Aortic smooth muscle cell (primary cell): Measurements from ENCODE around the gene DMTF1. TPM values are rescaled to one million over a fixed set of nuclear protein-coding genes. Genes with fewer than 3 reads are reported as not detected.

Experiments
- total RNA-seq: library from RNA; depleted of rRNA; stranded (reverse); fragments of >200 nt; gene quantifications from 2 replicates; pipeline ENCODE4 v1.2.3, GENCODE V29; 2014

Gene DMTF1
- total RNA-seq = 62.8 and 84.8 TPM in 2 replicates

DNA sequence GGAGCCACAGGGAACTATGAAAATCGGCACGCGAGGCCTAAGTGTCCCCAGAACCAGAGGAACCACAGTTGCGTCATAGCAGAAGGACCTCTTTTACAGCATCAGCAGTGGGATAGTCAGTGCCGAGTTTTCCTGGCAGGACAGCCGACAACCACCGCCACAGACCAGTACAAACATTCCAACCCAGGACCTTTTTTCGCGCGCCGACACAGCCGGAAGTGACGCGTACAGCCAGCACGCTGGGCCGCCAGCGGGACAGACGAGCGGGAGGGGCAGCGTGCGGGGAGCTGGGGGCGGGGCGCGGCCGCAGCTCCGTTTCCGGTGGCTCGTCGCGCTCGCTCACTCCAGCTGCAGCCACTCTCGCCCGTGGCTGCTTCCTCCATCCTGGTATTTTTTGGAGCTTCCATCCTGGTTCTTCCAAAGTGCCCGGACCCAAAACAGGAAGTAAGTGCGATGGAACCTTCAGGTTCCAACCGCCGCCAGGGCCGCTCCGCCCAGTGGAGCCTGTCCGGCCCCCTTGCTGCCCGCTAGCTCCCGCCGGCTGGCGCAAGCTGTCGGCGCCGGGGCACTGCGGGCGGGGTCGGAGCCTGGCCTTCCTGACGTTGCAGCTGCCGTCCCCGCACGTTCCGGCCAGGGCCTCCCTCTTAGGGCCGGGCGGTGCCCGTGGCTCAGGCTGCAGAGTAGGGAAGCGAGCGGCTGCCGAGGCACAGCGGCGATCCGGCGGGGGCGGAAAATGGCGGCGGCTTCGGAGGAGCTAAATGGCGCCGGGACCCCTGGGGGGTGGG lies at the start of gene DMTF1:
TSS of gene DMTF1 (plus strand) at position 342 of the 785 bp plus-strand sequence. CDS start 12,489 bp downstream, outside the sequence.

GRCh38 chr7:87219545-87220025 lies 67.3 kb downstream of the DMTF1 start, which contains the start of gene TMEM243:
Gene TMEM243 (minus strand): TSS chr7:87219732. CDS start chr7:87219503, 229 bp downstream.

Other genes starting within 250 kb of the DMTF1 start
- 3.3 and 7.8 TPM in 2 replicates for gene ELAPOR2, start 92.8 kb upstream of the DMTF1 start, total RNA-seq
- gene TMEM243, start 67.3 kb downstream of the DMTF1 start, total RNA-seq = 30.0 and 31.3 TPM in 2 replicates
- gene CROT, start 193.2 kb downstream of the DMTF1 start, total RNA-seq = 14.1 and 18.0 TPM in 2 replicates